Measurements from ENCODE around the gene SCARB1.

DNA sequence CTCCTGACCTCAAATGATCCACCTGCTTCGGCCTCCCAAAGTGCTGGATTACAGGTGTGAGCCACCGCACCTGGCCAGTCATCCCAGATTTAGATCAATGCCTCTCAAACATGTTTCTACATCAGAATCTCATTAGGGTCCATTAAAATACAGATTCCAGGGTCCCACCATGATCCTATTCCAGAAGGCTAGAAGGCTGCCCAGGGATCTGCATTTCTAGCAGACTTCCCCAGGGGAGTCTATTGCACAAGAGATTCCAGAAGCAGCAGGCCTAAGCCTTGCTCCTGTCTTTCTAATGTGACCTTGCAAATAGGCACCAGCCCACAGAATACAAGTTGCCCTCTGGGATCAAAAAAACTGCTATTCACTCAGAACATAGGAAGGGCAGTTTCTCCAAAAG, 81.5 kb downstream of the SCARB1 start:
- TF ChIP-seq, protein P1, sequence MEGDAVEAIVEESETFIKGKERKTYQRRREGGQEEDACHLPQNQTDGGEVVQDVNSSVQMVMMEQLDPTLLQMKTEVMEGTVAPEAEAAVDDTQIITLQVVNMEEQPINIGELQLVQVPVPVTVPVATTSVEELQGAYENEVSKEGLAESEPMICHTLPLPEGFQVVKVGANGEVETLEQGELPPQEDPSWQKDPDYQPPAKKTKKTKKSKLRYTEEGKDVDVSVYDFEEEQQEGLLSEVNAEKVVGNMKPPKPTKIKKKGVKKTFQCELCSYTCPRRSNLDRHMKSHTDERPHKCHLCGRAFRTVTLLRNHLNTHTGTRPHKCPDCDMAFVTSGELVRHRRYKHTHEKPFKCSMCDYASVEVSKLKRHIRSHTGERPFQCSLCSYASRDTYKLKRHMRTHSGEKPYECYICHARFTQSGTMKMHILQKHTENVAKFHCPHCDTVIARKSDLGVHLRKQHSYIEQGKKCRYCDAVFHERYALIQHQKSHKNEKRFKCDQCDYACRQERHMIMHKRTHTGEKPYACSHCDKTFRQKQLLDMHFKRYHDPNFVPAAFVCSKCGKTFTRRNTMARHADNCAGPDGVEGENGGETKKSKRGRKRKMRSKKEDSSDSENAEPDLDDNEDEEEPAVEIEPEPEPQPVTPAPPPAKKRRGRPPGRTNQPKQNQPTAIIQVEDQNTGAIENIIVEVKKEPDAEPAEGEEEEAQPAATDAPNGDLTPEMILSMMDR (IDR thresholded peaks at IDR 0.05), result no peak
- no peak for TF ChIP-seq POLR2A (IDR thresholded peaks at IDR 0.05)

Data from lower leg skin (tissue), 3 donors.